HG02759 (cell line): Measurements from ENCODE around the gene CFAP210.
"Not testable (repeated sequence)": the region's sequence is repeated elsewhere in the genome, so short reads cannot be mapped to it uniquely, and the experiment has no call there.

Experiments used
- ATAC-seq: cut with Tn5 transposase; IDR thresholded peaks from one replicate; pipeline ENCODE4 v1.9.1; 2021; ENCODE audit warnings: mild to moderate bottlenecking, moderate library complexity; ENCODE audit not compliant: unreplicated experiment

Gene CFAP210

DNA sequence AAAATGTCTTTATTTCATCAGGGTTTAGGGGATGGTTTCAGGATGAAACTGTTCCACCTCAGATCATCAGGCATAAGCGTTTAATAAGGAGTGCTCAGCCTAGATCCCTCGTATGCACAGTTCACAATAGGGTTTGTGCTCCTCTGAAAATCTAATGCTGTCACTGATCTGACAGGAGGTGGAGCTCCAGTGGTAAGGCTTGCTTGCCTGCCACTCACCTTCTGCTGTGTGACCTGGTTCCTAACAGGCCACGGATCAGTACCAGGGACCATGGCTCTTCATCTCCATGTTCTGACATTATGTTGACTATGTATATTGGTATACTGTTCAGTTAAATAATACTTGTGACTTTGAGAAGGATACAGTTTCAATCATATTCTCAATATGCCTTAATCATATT, 68.4 kb downstream of the CFAP210 start:
- ATAC-seq: no peak

DNA sequence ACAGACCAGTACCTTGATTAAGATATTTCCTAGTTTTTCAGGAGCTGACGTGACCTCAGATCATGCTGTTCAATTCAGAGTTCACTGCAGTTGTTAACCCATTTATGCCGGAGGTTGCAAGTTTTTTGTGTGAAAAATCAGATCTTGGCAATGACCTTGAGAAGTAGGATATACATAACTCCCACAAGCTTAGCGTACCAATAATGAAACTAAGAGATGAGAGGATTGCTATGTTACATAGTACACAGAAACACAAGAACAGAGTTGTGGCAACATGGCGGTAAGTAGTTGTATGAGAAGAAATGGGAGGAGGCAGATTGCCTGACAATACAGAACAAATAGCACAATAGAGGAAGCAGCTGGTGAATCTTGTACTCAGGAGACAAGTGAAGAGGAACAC, 71.0 kb downstream of the CFAP210 start:
- no peak for ATAC-seq

DNA sequence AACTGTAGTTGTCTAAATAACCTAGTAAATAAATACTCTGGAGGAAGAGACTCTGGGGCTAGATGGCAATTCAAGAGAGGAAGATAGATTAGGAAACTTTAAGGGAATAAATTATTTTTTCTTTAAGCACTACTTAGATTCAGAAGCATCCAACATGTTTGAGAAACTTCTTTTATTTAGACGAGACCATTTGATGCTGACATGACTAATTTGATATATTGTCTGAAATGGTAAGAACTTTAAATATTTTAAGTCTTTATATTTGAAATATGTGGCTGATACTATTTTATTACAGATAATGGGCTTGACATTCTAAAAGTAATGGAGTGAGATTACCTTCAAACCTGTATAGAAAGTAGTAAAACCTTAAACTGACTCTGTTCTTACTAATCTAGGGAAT, 73.7 kb downstream of the CFAP210 start:
- no peak for ATAC-seq

GRCh38 chr2:169619946-169620345, 74.3 kb downstream of the CFAP210 start:
- no peak for ATAC-seq

DNA sequence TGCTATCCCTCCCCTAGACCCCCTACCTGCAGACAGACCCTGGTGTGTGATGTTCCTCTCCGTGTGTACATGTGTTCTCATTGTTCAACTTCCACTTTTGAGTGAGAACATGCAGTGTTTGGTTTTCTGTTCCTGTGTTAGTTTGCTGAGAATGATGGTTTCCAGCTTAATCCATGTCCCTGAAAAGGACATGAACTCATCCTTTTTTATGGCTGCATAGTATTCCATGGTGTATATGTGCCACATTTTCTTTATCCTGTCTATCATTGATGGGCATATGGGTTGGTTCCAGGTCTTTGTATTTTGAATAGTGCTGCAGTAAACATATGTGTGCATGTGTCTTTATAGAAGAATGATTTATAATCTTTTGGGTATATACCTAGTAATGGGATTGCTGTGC, 78.2 kb downstream of the CFAP210 start:
- ATAC-seq: not testable (repeated sequence)

GRCh38 chr2:169613876-169614275, 80.3 kb downstream of the CFAP210 start:
- no peak for ATAC-seq

GRCh38 chr2:169609264-169609663, 84.9 kb downstream of the CFAP210 start:
- no peak for ATAC-seq

- ATAC-seq: no peak
These were observed 94.6 kb downstream of the CFAP210 start for GRCh38 chr2:169599568-169599967.

DNA sequence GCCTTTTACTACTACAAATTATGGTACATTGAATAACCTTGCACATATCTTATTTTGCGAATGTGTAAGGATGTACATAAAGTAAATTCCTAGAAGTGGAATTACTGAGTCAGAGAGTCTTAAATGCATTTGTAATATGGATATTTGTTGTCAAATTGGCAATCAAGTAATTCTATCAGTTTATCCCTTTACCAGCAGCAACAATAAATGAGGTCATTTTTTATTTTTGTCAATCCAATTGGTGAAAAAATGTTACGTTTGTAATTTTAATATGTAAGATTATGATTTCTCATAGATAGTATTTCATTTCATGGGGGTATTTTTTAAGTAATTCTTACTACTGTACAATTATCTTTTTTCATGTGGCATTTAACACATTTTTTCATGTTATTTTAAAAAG, 95.2 kb downstream of the CFAP210 start:
- no peak for ATAC-seq

- not testable (repeated sequence) for ATAC-seq
These were observed 97.7 kb downstream of the CFAP210 start for GRCh38 chr2:169596546-169596945.
